ENCODE results near the gene HECA.
A peak's percentile ranks its signal among the peaks of the same experiment; 100 is the strongest.
"Not testable (repeated sequence)": the region's sequence is repeated elsewhere in the genome, so short reads cannot be mapped to it uniquely, and the experiment has no call there.

The HECA gene

DNA sequence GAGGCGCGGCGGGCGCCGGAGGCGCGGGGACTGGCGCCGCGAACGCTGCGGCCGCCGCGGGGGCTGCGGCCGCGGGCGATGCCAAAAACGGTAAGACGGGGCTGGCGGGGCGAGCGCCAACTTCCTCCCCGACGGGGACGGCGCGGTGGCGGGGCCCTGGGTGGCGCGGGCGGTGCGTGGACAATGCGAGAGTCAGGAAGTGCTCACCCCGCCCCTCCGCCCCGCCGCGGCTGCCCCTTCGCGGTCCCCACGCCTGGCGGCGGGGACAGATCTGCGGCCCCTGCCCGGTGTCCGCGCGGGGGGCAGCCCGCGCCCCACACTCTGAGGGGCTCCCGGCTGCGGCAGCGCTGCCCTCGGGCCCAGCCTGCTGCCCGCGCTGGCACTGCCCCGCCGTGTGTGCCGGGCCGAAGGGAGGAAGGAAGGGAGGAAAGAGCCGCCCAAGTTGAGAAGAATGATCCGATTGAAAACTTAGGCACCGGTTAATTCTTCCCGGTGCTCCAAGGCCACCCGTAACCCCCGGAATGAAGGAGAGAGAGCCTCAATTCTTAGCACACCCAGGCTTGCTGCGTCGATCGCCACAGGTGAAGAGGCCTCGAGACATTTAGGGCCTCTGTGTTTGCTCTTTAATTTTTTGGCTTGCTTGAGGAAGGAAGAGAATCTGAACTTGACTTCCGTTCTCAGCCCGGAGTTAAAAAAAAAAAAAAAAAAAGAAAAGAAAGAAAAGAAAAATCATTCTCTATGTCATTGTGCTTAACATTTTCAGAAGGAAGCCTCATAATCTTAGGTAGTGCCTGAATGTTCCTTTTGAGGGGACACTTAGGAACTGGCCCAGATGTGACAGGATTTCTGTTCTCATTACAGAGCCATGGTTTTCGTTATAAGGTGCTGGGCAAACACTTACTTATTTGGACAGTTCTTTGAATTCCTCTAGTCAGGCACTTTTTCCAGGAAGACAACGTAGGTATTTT lies 982 bp downstream of the HECA start:
- DNase-seq: peak; percentile 58

DNA sequence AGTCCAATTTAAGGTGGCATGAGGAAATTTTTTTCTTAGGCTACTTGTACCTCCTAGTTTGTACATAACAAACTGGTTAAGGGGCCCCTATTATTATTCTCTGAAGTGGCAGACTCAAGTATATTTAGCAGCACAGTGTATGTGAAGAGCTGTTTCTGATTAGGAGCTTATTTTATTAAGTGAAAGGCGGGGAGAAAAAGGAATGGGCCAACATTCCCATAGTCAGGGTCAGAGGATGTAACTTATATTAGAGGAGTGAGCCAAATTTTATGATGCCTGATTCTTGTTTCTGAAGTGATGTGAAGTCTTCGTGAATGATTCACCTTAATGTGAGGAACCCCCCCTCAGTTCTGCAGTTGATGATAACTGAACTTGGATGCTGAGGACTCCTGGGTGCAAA lies 2.8 kb downstream of the HECA start:
- DNase-seq: no peak

DNA sequence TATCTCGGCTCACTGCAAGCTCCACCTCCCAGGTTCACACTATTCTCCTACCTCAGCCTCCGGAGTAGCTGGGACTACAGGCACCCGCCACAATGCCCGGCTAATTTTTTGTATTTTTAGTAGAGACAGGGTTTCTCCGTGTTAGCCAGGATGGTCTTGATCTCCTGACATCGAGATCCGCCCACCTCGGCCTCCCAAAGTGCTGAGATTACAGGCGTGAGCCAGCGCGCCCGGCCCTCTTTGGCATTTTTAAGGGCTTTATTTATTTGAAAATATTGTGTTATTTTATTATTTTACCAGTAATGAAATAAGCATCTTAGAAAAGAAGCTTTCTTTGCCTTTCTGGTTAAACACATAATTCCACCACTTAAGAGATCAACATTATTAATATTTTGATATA lies 6.0 kb downstream of the HECA start:
- DNase-seq: not testable (repeated sequence)

DNA sequence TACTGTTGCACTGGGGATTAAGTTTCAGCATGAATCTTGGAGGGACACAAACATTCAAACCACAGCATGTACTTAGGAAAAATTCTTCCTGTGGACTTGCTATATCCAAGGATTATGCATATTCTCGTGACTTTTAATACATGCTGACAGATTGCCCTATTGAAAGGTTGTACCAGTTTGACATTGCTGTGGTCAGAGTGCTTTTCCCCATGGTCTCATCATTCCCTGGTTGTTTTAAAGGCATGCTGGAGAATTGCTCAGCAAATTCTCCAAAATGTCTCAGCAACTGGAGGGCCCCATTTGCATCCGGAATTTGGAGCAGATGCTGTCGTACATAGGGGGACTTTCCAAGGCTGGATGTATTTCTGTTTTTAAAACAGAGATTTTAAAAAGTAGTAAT lies 7.4 kb downstream of the HECA start:
- DNase-seq: no peak

DNA sequence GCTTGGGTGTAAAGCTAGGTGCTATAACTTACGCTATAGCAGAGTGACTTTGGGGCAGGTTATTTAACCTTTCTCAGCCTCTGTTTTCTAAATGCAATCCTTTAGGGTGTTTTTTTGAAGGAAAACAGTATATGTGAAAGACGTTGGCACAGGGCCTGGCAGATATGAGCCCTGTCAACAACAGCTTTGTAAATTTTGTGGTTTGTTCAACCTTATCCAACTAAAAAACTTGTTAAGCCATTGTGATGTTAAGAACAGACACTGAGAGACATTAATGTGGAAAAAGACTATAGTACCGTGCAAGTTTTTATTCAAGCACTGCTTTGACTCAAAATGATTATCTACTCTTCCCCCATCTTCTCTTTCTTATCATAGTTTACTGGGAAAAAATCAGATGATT lies 8.2 kb downstream of the HECA start:
- no peak for DNase-seq

DNA sequence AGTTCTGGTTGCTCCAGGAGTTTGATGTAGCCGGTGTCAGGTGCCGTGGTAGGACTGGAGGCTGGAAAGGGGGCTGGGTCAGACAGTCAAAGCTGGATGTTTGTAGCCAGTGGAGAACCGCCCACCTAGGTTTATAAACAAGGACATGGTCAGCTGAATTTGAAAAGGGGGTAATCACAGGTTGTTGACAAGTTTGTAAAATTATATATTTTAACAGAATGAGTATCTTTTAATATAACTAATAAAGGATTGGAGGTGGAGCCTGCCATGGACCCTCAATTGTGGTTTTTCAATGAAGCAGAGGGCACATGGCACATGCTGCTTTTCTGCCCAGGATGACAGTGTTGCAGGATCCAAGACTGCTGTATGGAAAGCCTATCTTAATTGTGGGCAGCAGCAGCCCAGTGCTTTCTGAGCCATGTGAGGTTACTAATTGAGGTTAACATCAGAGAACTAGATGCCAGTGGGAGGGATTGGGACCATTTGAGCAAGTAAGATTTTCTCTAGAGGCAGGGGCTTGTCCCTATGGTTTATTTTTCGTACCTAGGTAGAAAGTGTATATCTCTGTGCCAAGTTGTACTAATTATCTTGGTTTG lies 9.7 kb downstream of the HECA start:
- DNase-seq: no peak

DNA sequence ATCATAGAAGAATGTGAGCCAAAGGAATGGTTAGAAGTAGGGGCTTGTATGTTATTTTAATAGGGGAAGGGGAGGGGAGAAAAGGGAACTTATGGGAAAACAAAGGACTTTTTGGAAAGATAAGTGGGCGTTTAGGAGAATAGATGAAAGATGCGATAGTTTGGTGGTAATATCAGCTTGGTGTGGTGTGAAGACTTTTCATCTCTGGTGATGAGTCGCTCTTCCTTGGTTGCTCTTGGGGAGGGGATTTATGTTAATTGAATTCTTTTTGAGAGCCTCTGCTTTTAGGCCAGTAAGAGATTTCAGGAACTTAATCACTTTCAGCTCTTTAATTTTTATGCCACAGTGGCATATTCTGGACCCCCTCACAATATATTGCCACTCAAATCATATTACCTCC lies 10.8 kb downstream of the HECA start:
- DNase-seq: no peak

DNA sequence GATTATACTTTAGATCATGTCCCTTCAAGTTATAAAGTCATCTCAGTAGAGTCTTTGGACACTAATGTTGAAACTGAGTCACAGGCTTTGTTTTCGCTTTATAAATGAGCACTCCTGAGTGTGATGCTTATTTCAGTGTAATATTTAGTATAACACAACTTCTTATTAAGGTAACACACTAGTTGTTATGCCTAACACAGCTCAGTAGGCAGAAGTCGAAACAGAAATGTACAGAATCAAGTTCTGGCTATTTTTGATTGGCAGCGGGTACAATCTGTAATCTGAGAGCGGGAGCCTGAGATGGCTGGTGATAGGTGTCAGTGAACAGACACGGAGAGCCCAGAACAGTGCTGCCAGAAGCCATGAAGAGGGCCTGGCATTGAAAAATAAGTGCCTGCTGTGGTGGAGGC lies 11.4 kb downstream of the HECA start:
- DNase-seq: no peak

DNA sequence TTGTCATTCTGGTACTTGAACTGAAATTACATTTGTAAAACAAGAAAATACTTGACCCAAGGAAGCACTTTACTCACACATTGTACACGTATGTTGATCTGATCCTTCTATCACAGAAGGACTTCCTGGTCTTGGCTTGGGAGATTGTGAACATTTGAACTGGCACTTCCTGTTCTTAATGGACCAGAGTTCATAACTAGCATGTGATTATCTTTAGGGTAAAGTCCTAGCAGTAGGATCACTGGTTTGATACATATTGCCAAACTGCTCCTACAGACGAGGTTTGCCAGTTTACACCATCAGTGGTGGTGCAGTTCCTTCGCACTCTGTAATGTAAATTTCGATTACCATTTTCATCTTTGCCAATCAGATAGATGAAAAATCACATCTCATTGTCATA lies 12.7 kb downstream of the HECA start:
- DNase-seq: no peak

DNA sequence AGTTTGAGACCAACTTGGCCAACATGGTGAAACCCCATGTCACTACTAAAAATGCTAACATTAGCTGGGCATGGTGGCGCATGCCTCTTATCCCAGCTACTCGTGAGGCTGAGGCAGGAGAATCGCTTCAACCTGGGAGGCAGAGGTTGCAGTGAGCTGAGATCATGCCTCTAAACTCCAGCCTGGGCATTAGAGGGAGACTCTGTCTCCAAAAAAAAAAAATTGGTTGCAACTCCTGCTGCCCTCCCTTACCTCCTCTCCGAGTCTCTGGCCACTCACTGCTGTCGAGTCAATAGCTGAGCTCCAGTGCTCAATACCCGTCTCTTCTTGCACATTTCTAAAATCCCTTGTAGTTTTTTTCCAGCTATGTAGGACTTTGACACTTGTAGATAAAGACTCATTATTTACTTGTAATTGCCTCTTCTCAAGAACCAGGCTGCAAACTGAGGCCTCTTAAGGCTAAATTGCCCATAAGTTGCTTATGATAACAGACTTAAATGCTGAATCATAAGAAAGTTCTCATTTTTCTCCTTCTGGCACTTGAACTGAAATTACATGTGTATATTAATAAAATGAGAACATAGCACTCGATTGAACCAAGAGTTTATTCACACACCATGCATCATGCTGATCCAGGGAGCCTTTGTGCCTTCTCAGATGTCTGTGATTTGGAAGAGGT lies 13.8 kb downstream of the HECA start:
- no peak for DNase-seq

DNA sequence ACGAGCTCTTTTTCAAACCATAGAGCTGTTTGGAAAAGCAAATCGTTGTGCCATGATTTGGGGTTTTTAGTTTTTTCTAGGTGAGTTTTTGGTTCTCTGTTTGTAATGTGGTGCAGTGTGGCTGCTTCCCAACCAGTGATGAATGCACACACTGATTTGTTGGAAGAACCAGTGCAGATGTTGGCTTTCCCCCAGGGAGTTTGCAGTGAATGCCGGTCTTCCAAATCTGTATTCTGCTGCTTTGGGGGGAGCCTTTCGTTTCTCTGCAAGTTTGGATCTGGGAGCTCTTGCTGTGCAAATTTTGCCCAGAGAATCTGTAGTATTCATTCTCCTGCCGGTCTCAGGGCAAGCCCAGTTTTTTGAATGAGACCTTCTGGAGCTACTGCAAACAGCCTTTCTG lies 14.5 kb downstream of the HECA start:
- DNase-seq: no peak

DNA sequence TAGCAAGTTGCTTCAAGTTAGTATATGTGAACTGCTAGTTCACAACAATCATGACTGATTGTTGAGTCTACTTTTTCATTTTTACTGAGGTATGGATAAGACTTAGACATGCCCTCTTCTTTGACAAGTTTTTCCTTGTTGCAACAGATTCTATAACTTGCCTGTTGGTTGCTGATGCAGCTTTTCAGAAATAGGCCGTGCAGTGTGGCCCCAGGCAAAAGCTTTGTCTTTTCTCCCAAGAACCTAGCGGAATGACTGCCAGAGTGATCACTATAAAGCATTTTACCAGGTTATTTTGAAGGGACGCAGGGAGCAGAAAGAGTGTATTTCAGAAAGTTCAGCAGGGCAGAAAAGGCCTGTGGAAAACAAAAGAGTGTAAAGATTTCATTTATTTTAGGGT lies 16.0 kb downstream of the HECA start:
- no peak for DNase-seq

DNA sequence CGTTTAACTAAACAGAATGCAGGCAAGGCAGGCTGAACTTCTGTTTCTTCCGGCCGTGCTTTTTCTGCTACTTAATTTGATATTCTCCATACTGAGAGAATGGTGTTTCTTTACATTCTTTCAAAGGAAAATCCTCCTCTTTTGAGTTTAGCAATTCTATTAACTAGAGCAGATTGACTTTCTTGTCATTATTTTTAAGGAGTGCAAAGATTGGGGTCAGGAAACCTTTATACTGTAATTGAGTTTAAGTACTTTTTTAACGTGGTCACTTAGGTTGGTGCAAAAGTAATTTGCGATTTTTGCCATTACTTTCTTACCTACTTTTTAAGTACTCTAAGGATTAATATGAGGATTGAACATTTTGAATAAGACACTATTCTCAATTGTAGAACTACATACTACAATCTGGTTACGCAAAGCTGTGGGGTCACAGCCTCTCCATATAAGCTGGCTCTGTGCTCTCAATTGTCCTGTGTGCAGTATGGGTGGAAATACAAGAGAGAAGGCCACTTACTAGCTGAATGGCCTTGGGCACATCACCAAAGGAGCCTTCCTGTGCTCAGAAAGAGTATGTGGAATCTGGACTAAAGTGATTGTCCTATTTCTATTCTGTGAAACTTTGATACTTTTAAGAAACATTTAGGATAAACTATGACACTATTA lies 16.7 kb downstream of the HECA start:
- DNase-seq: no peak

DNA sequence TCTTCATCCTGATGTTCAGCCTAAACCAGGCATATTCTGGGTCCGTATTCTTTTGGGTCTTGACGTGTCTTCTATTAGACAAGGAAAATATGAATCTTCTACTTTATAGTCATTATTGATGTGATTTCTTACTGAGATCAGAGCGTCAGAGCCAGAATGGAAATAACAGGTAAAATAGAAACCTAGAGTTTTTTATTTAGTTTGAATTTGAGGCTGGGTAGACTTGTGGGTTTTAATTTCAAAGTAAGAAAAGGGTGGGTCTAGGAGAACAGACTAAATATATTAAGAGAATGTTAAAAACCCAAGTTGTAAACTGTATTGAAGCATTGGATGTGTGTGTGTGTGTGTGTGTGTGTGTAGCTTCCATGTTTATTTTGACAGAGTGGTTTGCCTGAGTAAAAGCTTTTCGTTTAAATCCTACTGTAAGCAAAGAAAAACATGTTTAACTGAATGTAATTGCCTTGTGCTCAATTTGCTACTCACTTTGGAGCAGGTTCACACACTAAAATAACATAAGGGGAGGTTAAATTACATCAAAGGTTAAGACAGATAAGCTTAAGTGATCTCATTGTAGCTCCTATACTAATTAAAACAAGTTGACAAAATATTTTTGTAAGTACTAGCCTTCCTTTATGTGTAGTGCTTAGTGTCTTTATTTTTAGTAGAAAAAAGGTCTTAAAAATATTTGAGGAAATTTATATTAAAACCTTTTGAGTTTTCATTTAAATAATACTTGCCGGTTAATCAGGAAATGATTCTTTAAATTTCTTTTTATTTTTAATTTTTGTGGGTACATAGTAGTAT lies 17.4 kb downstream of the HECA start:
- DNase-seq: no peak

DNA sequence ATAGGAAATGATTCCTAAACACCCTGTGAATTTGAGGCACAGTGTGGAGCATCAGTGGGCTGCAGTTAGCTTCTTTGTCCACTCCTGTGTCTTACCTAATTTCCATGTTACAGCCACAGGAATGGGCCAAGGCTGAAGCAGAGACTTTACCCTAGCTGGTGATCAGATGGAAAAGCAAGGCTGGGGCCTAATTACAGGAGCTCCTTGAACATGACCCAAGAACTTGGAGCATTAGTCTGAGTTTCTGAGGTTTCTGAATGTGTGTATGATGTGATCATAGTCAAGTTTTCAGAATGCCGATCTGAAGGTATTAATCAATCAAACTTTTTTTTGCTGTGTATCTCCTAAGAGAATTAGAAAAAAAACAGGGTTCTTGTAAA lies 18.0 kb downstream of the HECA start:
- no peak for DNase-seq

DNA sequence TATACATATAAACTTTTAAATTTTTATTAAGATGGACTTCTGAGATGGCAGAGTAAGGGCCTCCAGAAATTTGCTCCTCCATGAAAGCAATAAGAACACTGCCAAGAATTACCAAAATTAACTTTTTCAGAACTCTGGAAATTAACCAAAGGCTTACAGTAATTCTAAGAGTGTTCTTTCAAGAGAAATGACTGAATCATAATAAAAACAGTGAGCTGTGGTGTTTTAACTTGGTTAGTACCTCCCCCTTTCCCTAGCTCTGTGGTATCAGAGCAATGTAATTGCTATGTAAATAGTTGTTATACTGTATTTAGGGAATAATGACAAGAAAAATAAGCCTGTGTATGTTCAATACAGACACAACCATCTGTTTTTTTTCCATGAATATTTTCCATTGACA lies 19.0 kb downstream of the HECA start:
- no peak for DNase-seq

DNA sequence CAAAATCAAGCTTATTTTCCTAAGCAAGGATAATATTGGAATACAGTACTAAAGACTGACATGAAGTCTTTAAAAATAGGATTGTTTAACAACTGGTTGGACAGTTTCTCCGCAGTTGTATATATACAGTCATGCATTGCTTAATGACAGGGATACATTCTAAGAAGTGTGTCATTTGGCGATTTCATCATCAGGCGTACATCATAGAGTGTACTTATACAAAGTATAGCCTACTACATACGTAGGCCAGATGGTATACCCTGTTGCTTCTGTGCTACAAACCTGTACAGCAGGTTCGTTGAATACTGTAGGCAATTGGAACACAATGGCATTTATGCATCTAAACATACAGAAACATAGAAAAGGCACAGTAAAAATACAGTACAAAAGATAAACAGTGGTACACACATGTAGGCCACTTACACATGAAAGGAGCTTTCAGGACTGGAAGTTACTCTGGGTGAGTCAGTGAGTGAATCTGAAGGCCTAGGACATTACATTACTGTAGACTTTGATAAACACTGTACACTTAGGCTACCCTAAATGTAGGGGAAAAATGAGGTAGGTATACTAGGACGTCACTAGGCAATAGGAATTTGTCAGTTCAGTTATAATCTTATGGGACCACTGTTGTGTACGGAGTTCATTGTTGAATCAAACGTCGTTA lies 20.1 kb downstream of the HECA start:
- no peak for DNase-seq

DNA sequence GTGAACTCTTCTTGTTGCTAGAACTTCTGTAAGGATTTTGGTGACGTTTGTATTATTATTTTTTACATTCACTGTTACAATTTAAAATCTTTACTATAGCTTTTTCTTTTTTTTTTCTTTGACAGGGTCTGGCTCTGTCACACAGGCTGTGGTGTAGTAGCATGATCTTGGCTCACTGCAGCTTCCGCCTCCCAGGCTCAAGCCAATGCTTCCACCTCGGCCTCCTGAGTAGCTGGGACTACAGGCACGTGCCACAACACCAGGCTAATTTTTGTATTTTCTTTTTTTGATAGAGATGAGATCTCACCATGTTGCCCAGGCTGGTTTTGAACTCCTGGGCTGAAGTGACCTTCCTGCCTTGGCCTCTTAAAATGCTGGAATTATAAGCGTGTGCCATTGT lies 21.2 kb downstream of the HECA start:
- no peak for DNase-seq

DNA sequence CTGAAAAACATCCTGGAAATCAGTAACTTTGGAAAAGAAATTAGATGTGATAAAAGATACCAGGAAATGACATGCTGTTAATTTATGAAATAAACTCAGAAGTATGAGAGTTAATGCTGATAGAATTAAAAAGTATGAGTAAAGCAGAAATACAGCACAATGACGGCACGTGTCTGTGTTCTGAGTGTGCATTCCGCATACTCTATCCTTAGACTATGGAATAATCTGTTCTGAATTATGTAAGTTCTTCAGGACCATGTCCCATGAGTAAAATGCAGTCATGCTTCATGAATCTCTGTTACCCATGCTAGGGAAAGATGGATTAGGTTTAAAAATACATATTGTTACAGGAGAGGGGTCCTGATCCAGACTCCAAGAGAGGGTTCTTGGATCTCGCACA lies 21.7 kb downstream of the HECA start:
- DNase-seq: no peak

DNA sequence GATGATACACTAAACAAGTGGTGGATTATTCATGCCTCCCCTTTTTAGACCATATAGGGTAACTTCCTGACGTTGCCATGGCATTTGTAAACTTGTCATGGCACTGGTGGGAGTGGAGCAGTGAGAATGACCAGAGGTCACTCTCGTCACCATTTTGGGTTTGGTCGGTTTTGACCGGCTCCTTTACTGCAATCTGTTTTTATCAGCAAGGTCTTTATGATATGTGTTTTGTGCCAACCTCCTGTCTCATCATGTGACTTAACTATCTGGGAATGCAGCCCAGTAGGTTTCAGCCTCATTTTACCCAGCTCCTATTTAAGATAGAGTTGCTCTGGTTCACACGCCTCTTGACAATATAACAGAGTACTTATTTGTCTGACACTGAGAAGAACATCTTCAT lies 22.2 kb downstream of the HECA start:
- DNase-seq: not testable (repeated sequence)

DNA sequence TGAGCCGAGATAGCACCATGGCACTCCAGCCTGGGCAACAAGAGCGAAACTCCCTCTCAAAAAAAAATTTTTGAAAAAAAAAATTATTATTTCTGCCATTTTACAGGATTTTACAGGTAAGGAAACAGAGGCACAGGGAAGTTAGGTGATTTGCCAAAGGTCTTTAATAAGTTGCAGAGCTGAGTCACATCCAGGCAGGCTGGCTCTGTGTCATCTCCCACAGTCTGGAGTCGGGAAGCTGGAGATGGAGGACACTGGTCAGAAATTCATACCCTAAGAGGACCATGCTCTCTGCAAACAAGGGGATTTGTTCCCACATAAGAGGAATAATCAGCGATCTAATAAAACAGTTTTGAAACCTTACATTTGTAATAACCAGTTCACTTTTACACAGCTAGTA lies 24.1 kb downstream of the HECA start:
- DNase-seq: no peak

DNA sequence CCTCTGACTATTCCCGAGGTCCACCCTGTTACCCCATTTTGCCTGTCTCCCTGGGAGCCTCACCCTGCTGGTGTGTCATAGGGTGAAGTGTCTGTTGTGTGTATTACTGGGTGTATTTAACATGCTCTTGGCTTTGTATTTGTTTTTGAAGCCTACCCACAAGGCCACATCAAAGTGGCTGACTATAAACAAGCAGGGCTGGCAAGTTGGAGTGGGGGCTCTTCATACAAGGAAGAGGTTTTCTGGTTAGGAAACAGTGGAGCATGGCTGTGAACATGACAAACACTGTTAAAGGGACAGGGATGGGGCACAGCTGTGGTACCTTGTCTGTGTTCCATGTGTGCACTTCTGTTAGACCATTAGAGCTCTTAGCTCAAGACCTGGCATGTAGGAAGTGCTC lies 26.3 kb downstream of the HECA start:
- peak; percentile 57 for DNase-seq

All from CD4-positive, alpha-beta T cell treated with Interferon gamma for 1 hour (primary cell).